ENCODE results near the gene C10orf90. TPM values are rescaled to one million over a fixed set of nuclear protein-coding genes. Genes with fewer than 3 reads are reported as not detected.

Gene C10orf90
- total RNA-seq, 1 experiment from 2014 or later = not detected

GRCh38 chr10:126470991-126471390 is 199.5 kb downstream of the C10orf90 start:
- H3K56ac ChIP-seq (ENCODE audit: insufficient read length, low read depth, low read length) = no peak overlapping the region
- H3K9ac ChIP-seq (ENCODE audit: extremely low read depth, insufficient read length, low read length) = no peak overlapping the region
- H4K91ac ChIP-seq (ENCODE audit: insufficient read length, low read depth, low read length) = no peak overlapping the region
- no peak overlapping the region for H2BK12ac ChIP-seq (ENCODE audit: insufficient read length, low read depth, low read length)
- H3K4me2 ChIP-seq (ENCODE audit: insufficient read depth, insufficient read length, low read length) = no peak overlapping the region
- H3K18ac ChIP-seq (ENCODE audit: insufficient read length, low read depth, low read length) = no peak overlapping the region
- no peak overlapping the region for H3T11ph ChIP-seq (ENCODE audit: low read length)
- no peak overlapping the region for H2BK5ac ChIP-seq (ENCODE audit: insufficient read length, low read length)
- H3K9me3 Mint-ChIP-seq = no peaks in the 10 kb centered on the region; a peak in 1 of 5 replicates
- no peak overlapping the region for H3K23ac ChIP-seq (ENCODE audit: insufficient read length, low read depth, low read length)
- no peak overlapping the region for H3K27ac ChIP-seq (ENCODE audit: insufficient read length, low read depth, low read length)
- WGBS (ENCODE audit: extremely low coverage, insufficient read length, low lambda C conversion rate) = no CpG with 5 or more reads among the region's 8 CpGs
- H3K36me3 Mint-ChIP-seq (ENCODE audit: insufficient read depth in 1 of 3, low read depth in 3 of 3) = no peaks in the 10 kb centered on the region
- no peak overlapping the region for H3K4me3 Mint-ChIP-seq
- no peak overlapping the region for H2BK120ac ChIP-seq (ENCODE audit: low read depth, low read length, poor library complexity, severe bottlenecking)
- H4K20me1 ChIP-seq (ENCODE audit: control insufficient read depth, insufficient read depth, insufficient read length) = no peaks in the 10 kb centered on the region
- no peak overlapping the region for H2AFZ ChIP-seq (ENCODE audit: low read length)
- no peaks in the 10 kb centered on the region for H3K79me1 ChIP-seq (ENCODE audit: insufficient read depth, low read depth, low read length, poor library complexity, severe bottlenecking)
- H3K4ac ChIP-seq (ENCODE audit: low read depth, low read length) = no peak overlapping the region
- peak overlapping the region in 1 of 3 experiments; percentile 2; a peak in 1 of 7 replicates for H3K27ac Mint-ChIP-seq
- no peak overlapping the region for H4K8ac ChIP-seq (replicated peaks; ENCODE audit: insufficient read length, low read depth, low read length)
- no peak overlapping the region for H3K14ac ChIP-seq (ENCODE audit: insufficient read depth, low read length)
- H3K23me2 ChIP-seq (ENCODE audit: insufficient read length, low read depth, low read length, poor library complexity, severe bottlenecking) = no peaks in the 10 kb centered on the region
- no peaks in the 10 kb centered on the region for H3K4me1 ChIP-seq (ENCODE audit: insufficient read depth, low read length)
- no peaks in the 10 kb centered on the region; the same call in none of the 2 replicates for H3K27me3 Mint-ChIP-seq (ENCODE audit: low read depth)
- no peaks in the 10 kb centered on the region for H3K27me3 ChIP-seq (ENCODE audit: insufficient read depth, low read length)
- peaks cover 10 to 11% of the 10 kb centered on the region in 2 experiments for H3K4me1 Mint-ChIP-seq
- H4K5ac ChIP-seq (ENCODE audit: insufficient read length, low read depth, low read length) = no peak overlapping the region
- no peaks in the 10 kb centered on the region for H3K9me3 ChIP-seq (ENCODE audit: control insufficient read depth, low read depth, low read length)
- H2BK15ac ChIP-seq (ENCODE audit: low read depth, low read length) = no peak overlapping the region
- no peak overlapping the region for H2AK5ac ChIP-seq (ENCODE audit: insufficient read length, low read length)
- H2BK20ac ChIP-seq (ENCODE audit: low read depth, low read length, poor library complexity, severe bottlenecking) = no peak overlapping the region
- no peak for TF ChIP-seq CTCF (conservative IDR thresholded peaks at IDR 0.05)
- H3K79me2 ChIP-seq (ENCODE audit: insufficient read depth, low read length) = no peaks in the 10 kb centered on the region
- DNase-seq = no peak

Data from H9 (cell line).